Endometrial microvascular endothelial cells (primary cell): Measurements from ENCODE around the gene LRRC14B. TPM values are rescaled to one million over a fixed set of nuclear protein-coding genes. Genes with fewer than 3 reads are reported as not detected.
"Not testable (repeated sequence)": the region's sequence is repeated elsewhere in the genome, so short reads cannot be mapped to it uniquely, and the experiment has no call there.

ENCODE experiments used
- in situ Hi-C: cut with HindIII; loops from 2 replicates; pipeline ENCODE4 v1.10.0; 2017; ENCODE audit warnings: low sequenced_read_pairs, low pct_unique_long_range_greater_than_20kb; ENCODE audit errors: inconsistent ontology term
- total RNA-seq: library from RNA; depleted of rRNA; stranded (reverse); fragments of >200 nt; gene quantifications from one replicate; pipeline ENCODE4 v1.2.3, GENCODE V29; 2015; ENCODE audit errors: inconsistent ontology term

The LRRC14B gene
- total RNA-seq, 1 donor from 2014 or later: not detected

DNA sequence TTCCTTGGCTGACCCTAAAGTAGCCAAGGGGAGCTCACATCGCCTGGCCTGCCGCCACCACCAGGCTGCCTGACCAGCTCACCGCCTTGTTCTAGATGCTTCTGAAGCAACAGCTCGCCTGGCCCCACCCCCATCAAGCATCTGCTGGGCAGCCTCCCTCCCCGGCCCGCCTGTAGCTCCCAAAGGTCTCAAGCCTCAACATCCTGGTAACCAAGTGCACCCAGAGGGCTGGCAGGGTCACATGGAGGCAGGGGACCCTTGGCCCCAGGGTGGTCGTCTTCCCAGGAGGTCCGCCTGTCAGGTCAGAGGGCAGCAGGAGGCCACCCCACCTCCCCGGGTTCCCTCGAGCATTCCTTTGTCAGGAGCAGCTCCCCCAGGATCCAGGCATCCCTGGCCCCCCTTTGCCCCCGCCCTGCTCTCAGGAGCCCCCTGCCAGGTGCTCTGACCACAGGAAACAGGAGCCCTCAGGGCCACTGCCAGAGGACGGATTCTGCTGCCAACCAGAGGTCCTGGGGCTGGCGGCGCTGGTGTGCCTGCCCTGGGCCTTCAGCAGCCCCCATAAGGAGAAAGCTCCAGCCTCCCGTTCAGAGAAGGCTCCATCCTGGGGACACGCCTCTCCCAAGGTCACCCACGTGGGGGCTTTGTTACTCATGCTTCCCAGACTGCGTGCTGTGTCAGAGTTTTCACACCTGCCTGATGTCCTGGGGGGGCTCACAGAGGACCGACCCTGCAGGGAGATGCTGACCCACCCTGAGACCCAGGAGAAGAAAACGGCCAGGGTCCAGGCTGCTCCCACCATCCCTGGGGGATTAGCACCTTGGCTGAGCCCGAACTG, 3.5 kb upstream of the LRRC14B start:
- in situ Hi-C loops: no loop called here

DNA sequence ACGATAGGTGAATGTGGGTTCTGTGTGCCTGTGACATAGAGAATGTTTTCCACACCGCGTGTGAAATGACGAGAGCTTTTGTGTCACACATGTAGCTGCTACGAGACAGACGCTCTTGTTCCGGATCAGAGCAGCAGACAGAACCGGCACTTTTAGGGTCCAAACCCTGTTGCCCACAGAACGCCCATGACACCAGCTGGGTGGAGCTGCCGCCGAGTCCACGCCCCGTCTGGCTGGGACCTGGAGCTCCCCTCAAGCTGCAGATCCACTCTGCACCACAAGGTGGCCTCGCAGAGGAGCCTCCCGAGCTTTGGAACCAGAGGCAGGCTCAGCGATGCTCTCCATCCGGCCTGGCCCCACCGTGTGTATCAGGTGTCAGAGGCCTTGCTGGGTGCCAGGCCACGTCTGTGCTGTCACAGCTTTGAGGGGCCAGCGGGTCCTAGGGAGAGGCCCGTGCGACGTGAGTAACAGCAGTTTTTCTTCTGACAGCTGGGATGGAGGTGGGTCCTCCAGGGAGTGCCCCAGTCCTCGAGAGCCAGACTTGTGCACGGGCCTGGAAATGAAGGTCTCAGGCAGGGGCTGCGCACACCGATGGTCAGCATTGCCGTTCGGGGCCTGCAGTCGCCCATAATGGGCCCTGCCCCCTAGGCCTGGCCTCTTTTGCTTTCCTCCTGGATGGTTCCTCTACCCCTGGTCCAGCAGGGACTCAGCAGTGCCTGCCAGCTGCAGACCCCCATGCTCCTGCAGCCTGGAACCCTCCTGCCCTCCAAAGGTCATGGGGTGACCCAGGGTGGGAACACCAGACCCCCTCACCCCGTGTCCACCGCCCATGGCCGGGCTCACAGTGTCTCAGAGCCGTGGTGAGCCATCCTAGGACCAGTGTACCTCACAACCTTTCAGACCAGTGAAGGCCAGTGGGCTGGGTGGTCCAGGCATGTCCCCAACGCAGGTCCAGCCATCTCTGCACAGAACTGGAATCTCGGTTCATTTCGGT, 2.5 kb upstream of the LRRC14B start:
- in situ Hi-C loops: no loop called here

DNA sequence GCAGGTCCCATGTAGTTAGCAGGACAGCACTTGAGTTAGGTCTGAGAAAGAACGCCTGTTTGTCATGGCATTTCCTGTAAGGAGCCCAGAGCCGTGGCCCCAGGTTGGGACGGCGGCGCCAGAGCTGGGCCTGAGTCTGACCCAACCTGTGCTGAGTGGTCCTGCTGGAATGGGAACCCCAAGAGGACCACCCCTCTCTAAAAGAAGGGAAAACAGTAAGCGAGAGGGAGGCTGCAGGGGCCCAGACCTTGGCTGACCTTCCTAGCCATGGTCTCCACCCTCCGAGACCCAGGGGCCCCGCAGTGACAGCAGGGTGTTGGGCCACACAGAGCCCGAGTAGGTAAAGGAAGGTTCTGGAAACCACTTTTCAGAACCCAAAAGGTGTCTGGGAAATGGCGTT, 1.8 kb upstream of the LRRC14B start:
- in situ Hi-C loops: no loop called here

DNA sequence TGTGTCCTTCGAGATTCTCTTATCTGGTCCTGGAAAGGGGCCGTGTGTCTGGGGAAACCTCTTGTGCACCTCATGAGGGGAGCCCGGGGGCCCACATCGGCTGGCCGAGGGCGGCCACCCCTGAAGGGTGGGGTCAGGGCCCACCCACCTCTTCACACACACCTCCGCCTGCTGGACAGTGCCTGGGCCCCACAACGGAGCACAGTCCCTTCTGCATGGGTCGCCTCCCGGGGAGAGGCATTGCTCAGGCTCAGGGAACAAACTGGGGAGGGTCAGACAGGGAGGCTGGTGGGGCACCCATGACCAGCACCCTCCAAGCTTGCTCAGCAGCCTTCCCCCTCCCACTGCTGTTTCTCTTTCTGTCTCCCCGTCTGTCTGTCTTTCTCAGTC, 1.3 kb upstream of the LRRC14B start:
- in situ Hi-C loops: no loop called here

DNA sequence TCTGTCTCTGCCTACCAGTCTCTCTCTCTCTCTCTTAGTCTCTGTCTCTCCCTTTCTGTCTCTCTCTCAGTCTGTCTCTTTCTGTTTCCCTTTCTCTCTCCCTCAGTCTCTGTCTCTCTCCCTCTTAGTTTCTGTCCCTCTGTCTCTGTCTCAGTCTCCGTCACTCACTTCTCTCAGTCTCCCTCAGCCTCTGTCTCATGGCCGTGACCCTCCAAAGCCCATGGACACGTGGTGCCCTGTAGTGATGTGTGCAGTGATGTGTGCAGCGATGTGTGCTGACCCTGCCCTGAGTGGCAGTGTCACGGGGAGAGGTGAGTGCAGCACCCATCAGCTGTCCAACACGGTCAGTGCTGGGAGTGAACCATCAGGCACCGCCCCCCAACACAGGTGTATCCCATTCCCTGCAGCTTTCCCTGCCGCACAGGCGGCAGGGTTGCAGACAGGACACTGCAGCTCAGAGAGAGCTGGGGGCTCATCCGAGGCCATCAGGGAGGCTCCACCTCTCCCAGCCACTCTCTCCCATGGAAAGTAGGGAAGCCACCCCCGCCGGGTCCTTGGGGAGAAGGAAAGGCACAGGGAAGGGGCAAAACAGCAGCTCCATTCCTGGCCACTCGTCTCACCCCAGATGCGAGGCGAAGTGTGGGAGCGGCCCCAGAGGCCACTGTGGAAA, 794 bp upstream of the LRRC14B start:
- in situ Hi-C loops: no loop called here

DNA sequence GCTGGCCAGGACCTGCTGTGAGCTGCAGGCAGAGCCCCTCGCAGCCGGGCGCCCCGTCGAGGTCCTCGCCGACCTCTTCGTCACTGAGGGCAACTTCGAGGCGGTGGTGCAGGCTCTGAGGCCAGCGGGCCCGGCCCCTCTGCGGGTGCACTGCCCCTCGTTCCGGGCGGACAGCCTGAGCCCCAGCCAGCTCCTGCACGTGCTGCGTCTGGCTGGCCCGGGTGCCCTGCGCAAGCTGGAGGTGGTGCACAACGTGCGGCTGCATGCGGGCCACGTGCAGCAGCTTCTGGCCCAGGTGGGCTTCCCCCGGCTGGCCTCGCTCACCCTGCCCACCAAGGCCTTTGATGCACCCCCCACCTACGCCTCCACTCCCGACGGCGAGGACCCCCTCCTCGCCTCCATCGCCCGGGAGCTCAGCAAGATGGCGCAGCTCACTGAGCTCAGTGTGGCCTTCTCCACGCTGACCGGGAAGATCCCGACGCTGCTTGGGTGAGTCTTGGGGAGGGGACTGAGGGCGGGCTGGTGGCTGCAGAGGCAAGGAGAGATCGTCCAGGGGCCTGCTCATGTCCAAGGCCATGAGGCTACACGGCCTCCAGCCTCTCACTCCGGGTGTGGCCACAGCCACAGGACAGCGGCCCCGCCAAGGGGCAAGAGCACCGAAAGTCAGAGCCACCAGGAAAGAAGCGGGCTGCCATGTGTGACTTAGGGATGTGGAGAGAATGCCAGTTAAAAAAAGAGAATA, 825 bp downstream of the LRRC14B start:
- in situ Hi-C loops: no loop called here

DNA sequence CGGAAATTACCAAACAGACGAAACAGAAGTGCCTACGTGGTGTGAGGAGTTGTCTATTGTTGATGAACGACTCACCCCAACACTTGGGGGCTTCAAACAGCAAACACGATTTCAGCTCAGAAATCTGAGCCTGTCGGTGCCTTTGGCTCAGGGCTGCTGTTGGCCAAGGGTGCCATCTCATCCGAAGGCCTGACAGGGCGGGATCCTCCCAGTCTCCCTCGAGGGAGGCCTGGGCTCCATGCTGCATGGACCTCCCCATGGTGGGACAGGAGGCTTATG, 1.3 kb downstream of the LRRC14B start:
- in situ Hi-C loops: no loop called here

DNA sequence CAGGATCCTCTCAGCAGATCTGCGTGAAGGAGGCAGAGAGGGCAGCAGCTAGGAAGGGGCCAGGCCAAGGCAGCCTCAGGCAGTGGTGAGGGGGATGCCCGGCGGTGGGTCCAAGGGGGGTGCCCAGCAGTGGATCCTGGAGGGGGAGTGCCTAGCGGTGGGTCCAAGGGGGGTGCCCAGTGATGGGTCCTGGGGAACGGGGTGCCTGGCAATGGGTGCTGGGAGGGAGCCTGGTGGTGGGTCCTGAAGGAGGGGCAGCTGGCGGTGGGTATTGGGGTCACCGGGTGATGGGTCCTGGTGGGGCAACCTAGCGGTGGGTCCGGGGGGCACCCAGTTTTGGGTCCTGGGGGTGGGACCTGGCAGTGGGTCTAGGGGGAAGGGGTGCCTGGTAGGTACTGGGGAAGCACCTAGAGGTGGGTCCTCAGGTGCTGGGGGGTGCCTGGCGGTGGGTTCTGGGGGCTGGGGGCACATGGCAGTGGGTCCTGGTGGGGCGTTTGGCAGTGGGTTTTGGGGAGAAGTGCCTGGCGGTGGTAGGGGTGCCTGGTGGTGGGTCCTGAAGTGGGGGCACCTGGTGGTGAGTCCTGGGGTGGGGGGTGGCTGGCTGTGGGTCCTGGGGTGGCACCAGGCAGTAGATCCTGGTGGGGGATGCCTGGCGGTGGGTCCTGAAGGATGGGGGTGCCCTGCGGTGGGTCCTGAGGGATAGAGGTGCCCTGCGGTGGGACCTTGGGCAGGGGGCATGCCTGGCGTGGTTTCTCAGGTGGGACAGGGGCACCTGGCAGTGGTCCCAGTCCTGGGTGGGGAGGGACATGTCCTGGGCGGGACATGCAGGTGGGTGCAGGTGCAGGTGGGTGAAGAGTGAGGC, 1.9 kb downstream of the LRRC14B start:
- in situ Hi-C loops: no loop called here

DNA sequence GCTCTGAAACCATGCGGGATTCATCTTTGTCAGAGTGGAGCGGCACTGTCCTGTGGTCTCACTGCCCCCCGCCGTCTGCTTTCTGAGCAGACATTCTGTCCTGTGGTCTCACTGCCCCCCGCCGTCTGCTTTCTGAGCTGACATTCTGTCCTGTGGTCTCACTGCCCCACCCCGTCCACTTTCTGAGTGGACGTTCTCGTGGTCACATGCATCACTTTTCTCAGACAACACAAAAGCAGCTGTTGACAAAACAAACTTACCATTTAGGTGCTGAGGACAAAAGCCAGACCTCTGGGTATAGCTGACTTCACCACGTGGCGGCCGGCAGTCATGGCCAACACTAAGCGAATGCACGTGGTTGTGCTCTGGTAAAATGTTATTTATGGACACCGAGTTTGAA, 2.8 kb downstream of the LRRC14B start:
- in situ Hi-C loops: no loop called here

DNA sequence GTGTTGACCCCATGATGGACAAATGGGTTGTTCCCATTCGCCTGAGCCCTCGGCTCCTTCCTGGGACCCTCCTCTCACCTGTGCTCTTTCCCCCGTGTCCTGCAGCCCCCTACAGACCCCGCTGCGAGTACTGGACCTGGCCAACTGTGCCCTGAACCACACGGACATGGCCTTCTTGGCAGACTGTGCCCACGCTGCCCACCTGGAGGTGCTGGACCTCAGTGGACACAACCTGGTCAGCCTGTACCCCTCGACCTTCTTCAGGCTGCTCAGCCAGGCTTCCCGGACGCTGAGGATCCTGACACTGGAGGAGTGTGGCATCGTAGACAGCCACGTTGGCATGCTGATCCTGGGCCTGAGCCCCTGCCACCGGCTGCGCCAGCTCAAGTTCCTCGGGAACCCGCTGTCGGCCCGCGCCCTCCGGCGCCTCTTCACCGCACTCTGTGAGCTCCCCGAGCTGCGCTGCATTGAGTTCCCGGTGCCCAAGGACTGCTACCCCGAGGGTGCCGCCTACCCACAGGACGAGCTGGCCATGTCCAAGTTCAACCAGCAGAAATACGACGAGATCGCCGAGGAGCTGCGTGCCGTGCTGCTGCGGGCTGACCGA, 3.4 kb downstream of the LRRC14B start:
- in situ Hi-C loops: no loop called here

DNA sequence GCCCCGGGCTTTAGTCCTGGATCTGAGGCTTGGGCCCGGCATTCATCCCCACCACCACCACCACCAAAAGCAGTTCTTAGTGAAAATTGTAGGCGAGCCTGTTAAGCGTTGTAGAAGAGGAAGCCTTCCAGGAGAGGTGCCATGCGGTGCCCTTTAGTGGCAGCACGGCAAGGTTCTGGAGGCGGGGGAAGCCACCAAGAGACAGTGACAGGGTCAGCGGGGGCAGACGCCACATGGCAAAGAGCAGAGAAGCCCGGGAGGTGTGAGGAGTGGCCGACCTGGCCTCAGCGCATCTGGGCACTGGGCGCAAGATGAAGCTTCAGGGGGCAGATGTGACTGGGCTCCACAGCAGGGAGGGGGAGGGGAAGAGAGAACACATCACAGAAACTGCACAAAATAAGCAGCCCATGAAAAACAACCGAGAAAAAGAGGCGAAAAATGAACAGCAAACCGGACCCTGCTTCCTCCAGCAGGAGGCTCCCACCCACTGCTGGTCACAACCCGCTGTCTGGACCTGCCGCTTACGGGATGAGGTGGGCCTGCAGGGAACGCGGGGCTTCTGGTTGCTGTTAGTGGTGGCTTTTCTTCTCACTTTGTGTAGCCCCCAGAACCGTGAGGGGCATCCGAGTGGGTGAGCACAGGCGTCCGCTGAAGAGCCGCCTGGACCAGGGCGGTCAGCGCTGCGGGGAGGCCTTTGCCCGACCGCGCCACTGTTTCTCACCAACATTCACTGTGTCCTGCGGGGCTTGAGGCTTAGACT, 4.3 kb downstream of the LRRC14B start:
- in situ Hi-C loops: no loop called here

DNA sequence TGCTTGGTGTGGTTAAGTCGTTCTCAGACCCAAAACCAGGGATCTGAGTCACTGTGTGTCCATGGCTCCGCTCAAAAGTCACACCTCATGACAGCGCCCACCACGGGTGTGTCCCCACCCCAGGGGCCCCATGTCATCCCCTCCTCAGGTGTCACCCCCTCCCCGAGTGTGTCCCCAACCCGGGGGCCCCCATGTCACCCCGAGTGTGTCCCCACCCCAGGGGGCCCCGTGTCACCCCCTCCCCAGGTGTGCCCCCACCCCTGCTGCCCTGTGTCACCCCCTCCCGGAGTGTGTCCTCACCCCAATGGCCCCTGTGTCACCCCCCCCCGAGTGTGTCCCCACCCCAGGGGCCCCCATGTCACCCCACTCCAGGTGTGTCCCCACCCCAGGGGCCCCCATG, 5.1 kb downstream of the LRRC14B start:
- in situ Hi-C loops: no loop called here

DNA sequence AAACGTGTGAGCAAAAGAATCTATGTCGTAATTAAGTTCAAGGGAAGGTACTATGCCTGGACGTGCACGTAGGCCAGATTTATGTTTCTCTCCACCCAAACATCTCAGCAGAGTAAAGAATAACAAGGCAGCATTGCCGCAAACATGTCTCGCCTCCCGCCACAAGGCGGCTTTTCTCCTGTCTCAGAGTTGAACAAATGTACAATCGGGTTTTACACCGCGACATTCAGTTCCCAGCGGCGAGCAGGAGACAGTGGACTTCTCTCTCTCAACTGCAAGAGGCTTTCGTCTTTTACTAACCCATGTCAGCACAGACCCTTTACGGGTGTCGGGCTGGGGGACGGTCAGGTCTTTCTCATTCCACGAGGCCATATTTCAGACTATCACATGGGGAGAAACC, 5.7 kb downstream of the LRRC14B start:
- in situ Hi-C loops: not testable (repeated sequence)

DNA sequence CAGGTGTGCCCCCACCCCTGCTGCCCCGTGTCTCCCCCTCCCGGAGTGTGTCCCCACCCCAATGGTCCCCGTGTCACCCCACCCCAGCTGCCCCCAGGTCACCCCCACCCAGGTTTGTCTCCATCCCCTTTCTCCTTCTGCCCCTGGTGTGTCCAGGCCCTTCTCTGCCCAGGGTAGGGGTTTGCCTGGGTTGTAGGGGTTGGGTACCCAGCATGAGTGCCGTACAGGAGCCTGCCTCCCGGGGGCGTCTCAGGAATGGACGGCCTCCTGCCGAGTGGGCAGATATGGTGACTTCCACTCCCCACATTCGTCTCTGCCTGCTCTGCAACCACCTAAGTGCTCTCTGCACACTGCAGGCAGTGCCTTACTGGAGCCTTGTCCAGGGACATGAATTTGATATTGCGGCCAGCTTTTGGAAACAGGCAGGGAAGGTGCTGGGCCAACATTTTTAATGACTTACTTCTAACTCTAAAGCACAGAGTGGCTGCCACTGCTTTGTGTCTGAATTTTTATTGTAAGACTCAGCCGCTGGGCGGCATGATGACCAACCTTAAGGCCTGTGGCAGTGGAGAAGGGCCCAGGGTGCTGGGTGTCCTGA, 6.7 kb downstream of the LRRC14B start:
- in situ Hi-C loops: no loop called here

DNA sequence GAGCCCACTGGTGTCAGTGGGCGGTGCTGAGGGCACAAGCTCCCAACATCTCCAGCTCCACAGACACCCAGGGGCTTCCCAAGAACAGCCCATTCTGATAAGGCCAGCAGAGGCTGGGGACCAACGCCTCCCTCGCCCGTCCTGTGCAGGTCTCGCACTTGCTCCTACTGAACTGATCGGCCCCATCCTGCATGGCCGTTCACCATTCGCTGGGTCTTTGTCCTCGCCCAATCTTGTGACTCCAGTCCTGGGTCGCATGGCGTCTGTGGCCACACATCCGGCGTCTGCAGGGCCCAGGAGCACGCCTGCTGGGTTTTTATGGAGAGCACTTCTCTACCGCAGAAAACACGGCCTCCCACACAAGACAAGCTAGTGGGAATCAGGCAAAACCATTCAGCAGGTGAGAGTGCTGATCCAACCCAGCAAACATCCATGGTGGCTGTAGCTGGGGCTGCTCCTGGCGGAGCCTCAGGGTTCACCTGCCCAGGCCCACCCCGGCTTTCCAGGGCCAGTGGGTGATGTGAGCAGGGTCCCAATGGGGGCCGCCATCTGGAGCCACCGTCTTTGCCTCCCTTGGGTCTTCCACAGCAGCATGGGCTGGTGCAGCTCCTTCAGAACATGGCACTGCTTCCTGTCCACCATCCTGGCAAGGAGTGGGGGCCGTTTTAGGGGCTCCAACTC, 7.4 kb downstream of the LRRC14B start:
- in situ Hi-C loops: no loop called here
